ENCODE measurements around the gene PHF19. TPM values are rescaled to one million over a fixed set of nuclear protein-coding genes. Genes with fewer than 3 reads are reported as not detected.

The PHF19 gene
- total and polyA plus RNA-seq, 2 experiments from 2014 or later = 17.1 to 28.2 TPM

DNA sequence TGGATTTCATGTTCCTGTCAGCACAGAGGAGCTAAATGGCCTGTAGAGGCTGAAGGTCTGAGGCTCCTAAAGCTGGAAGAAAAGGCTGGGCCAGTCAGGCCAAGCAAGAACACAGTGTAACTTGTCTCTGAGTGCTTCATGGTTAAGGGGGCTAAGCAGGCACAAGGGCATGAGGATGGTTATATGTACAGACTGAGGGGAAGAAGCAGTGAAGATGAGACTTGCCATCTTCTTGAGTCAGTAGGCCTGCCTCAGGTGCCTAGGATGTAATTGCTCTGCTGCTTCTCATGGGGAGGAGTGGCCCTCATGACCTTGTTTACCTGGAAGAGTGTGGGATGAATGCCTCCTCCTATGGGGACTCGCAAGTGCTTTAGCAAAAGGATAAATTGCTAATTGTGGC, 25.5 kb downstream of the PHF19 start:
- H3K4me1 ChIP-seq (ENCODE audit: insufficient read depth) = no peaks in the 10 kb centered on the region
- in situ Hi-C loops (cut with MboI) = no loop called here
- TF ChIP-seq EZH2phosphoT487 (IDR thresholded peaks at IDR 0.05; ENCODE audit: insufficient read depth, low read depth) (no peak), EZH2 (IDR thresholded peaks at IDR 0.05; ENCODE audit: insufficient read depth, poor library complexity, severe bottlenecking) (no peak)
- no peaks in the 10 kb centered on the region for H3K9me2 ChIP-seq (ENCODE audit: insufficient read depth)
- no peaks in the 10 kb centered on the region for H3K36me3 ChIP-seq (ENCODE audit: low read depth)
- H3K9me3 ChIP-seq (ENCODE audit: low read depth) = no peaks in the 10 kb centered on the region
- no peak overlapping the region for H3K4me2 ChIP-seq (ENCODE audit: unreplicated experiment)
- H3K9ac ChIP-seq = no peak overlapping the region
- no peak overlapping the region for H2AFZ ChIP-seq
- 100% methylated on average over 1 of the region's 1 CpG for WGBS, 2 experiments (ENCODE audit: low coverage in 1 of 2, low lambda C conversion rate in 2 of 2, missing lambda C conversion rate in 2 of 2)
- H3F3A ChIP-seq (ENCODE audit: insufficient read depth) = no peaks in the 10 kb centered on the region
- no peaks in the 10 kb centered on the region for H4K20me1 ChIP-seq (ENCODE audit: insufficient read depth)
- no peak overlapping the region for H3K27ac ChIP-seq
- H3K4me3 ChIP-seq = no peak overlapping the region
- H3K79me2 ChIP-seq (ENCODE audit: insufficient read depth) = no peaks in the 10 kb centered on the region
- H3K27me3 ChIP-seq (replicated peaks; ENCODE audit: insufficient read depth) = no peaks in the 10 kb centered on the region
- no peak for DNase-seq

DNA sequence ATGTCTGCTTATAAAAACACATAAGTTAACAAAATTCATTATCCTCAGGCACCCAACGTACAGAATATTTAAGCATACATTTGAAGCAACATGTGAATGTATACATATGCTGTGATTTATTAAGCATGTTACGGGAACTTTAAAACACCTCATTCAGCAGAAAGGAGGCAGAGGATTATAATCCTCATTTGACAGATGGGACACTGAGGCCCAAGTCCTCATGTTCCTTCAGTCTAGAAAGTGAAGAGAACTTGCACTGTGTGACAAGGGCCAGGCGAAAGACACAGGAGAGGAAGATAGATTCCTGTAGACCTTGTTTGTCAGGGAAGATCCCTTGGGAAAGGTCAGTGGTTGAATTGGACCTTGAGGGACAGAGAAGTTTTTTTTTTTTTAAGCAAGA, 26.7 kb downstream of the PHF19 start:
- Histone ChIP-seq H3K9me2 (ENCODE audit: insufficient read depth) (no peaks in the 10 kb centered on the region), H2AFZ (no peak overlapping the region), H3K4me1 (ENCODE audit: insufficient read depth) (no peaks in the 10 kb centered on the region), H3K4me3 (no peak overlapping the region), H3K4me2 (ENCODE audit: unreplicated experiment) (no peak overlapping the region), H3K9me3 (ENCODE audit: low read depth) (no peaks in the 10 kb centered on the region), H3K79me2 (ENCODE audit: insufficient read depth) (no peaks in the 10 kb centered on the region), H4K20me1 (ENCODE audit: insufficient read depth) (no peaks in the 10 kb centered on the region), H3K9ac (no peak overlapping the region), H3K36me3 (ENCODE audit: low read depth) (no peaks in the 10 kb centered on the region), H3F3A (ENCODE audit: insufficient read depth) (no peaks in the 10 kb centered on the region), H3K27me3 (replicated peaks; ENCODE audit: insufficient read depth) (no peaks in the 10 kb centered on the region), H3K27ac (no peak overlapping the region)
- DNase-seq = no peak
- TF ChIP-seq EZH2phosphoT487 (IDR thresholded peaks at IDR 0.05; ENCODE audit: insufficient read depth, low read depth) = no peak
- 84 to 85% methylated on average over 3 of the region's 3 CpGs for WGBS, 2 experiments (ENCODE audit: low coverage in 1 of 2, low lambda C conversion rate in 2 of 2, missing lambda C conversion rate in 2 of 2)
- in situ Hi-C loops (cut with MboI) = no loop called here

DNA sequence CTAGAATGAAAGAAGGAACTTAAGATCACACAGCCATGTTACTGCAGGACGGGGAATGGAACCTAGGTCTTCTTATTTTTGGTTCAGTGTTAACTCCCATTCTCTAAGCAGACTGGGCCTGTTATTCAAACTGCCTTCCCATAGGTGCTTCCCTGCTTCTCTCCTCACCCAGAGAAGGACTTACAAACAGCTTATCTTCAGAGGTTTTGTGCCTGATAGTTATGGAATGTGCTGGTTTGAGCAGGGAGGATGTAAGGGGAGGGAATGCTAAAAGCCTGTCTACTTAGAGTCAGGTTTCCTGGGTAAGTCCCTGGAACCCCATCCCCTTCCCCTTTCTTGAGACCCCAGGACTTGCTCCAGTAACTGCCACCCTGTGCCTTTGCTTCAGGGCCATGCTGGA, 30.1 kb downstream of the PHF19 start:
- Histone ChIP-seq H3K9me3 (ENCODE audit: low read depth) (no peaks in the 10 kb centered on the region), H3K79me2 (ENCODE audit: insufficient read depth) (peaks cover 23% of the 10 kb centered on the region), H3K4me2 (ENCODE audit: unreplicated experiment) (no peak overlapping the region), H3K36me3 (ENCODE audit: low read depth) (no peaks in the 10 kb centered on the region), H3K4me3 (no peak overlapping the region), H2AFZ (no peak overlapping the region), H3K9me2 (ENCODE audit: insufficient read depth) (no peaks in the 10 kb centered on the region), H3K27me3 (replicated peaks; ENCODE audit: insufficient read depth) (no peaks in the 10 kb centered on the region), H3K9ac (no peak overlapping the region), H4K20me1 (ENCODE audit: insufficient read depth) (no peaks in the 10 kb centered on the region), H3K4me1 (ENCODE audit: insufficient read depth) (peaks cover 8% of the 10 kb centered on the region; the same call in 1 of the 2 replicates), H3K27ac (no peak overlapping the region), H3F3A (ENCODE audit: insufficient read depth) (peaks cover 16% of the 10 kb centered on the region)
- in situ Hi-C loops (cut with MboI) = no loop called here
- DNase-seq = no peak
- 82 to 94% methylated on average over 1 of the region's 1 CpG for WGBS, 2 experiments (ENCODE audit: low coverage in 1 of 2, low lambda C conversion rate in 2 of 2, missing lambda C conversion rate in 2 of 2)
- TF ChIP-seq EZH2 (IDR thresholded peaks at IDR 0.05; ENCODE audit: insufficient read depth, poor library complexity, severe bottlenecking) = no peak
- no peak for TF ChIP-seq EZH2phosphoT487 (IDR thresholded peaks at IDR 0.05; ENCODE audit: insufficient read depth, low read depth)

DNA sequence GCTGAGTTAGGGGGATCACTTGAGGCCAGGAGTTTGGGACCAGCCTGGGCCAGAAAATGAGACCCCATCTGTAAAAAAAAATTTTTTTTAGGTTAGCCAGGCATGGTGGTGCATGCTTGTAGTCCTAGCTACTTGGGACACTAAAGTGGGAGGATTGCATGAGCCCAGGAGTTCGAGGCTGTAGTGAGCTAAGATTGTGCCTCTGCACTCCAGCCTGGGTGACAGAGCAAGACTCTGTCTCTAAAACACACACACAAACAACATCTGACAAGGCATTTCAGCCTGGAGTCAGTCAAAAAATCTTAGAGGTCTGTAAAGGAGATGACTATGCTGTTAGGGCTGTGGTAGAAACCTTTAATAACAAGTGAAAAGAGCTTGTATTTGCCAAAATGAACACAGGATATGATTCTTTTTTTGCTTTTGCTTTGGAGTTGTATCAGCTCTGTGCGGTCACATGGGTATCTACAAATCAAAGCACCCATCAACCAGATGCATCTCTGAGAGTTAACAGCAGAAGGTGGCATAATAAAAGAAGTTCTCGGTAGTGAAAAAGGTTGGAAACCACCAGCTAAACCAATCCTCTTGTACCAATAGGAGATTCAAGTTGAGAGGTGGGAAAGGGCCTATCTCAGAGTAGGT, 30.6 kb downstream of the PHF19 start:
- H3K4me2 ChIP-seq (ENCODE audit: unreplicated experiment) = no peak overlapping the region
- H3K9ac ChIP-seq = no peak overlapping the region
- DNase-seq = no peak
- H3K27ac ChIP-seq = no peak overlapping the region
- TF ChIP-seq EZH2phosphoT487 (IDR thresholded peaks at IDR 0.05; ENCODE audit: insufficient read depth, low read depth) = no peak
- no peaks in the 10 kb centered on the region for H3K9me3 ChIP-seq (ENCODE audit: low read depth)
- no peaks in the 10 kb centered on the region for H3K27me3 ChIP-seq (replicated peaks; ENCODE audit: insufficient read depth)
- H3K79me2 ChIP-seq (ENCODE audit: insufficient read depth) = peaks cover 28% of the 10 kb centered on the region
- no peaks in the 10 kb centered on the region for H3K9me2 ChIP-seq (ENCODE audit: insufficient read depth)
- peaks cover 16% of the 10 kb centered on the region for H3F3A ChIP-seq (ENCODE audit: insufficient read depth)
- in situ Hi-C loops (cut with MboI) = no loop called here
- WGBS, 2 experiments (ENCODE audit: low coverage in 1 of 2, low lambda C conversion rate in 2 of 2, missing lambda C conversion rate in 2 of 2) = 87 to 88% methylated on average over 3 of the region's 3 CpGs
- no peaks in the 10 kb centered on the region for H3K36me3 ChIP-seq (ENCODE audit: low read depth)
- H2AFZ ChIP-seq = no peak overlapping the region
- peaks cover 8% of the 10 kb centered on the region; the same call in 1 of the 2 replicates for H3K4me1 ChIP-seq (ENCODE audit: insufficient read depth)
- no peak overlapping the region for H3K4me3 ChIP-seq
- H4K20me1 ChIP-seq (ENCODE audit: insufficient read depth) = no peaks in the 10 kb centered on the region

DNA sequence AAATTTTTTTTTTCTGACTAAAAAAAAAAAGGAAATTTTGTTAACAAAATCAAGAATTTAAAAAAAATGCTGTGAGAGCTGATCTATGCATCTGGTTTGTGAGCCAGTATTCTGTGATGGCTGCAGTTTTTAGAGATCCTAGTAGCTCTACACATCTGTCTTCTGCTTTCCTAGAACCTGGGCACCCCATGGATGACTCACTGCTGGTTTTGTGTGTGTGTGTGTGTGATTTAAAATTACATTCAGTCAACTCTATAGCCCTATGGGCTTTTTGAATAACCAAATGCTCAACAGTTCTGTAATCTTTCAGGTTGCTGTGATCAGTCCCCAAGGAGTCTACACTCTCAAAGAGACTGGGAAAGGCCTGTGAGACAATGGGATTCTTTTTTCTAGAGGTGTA, 31.7 kb downstream of the PHF19 start:
- Histone ChIP-seq H3K9me2 (ENCODE audit: insufficient read depth) (no peaks in the 10 kb centered on the region), H3F3A (ENCODE audit: insufficient read depth) (peaks cover 16% of the 10 kb centered on the region), H3K27me3 (replicated peaks; ENCODE audit: insufficient read depth) (no peaks in the 10 kb centered on the region), H3K4me2 (ENCODE audit: unreplicated experiment) (no peak overlapping the region), H3K4me3 (no peak overlapping the region), H3K9ac (no peak overlapping the region), H3K79me2 (ENCODE audit: insufficient read depth) (peaks cover 39% of the 10 kb centered on the region), H3K36me3 (ENCODE audit: low read depth) (no peaks in the 10 kb centered on the region), H4K20me1 (ENCODE audit: insufficient read depth) (no peaks in the 10 kb centered on the region), H3K4me1 (ENCODE audit: insufficient read depth) (peaks cover 8% of the 10 kb centered on the region; the same call in 1 of the 2 replicates), H3K9me3 (ENCODE audit: low read depth) (no peaks in the 10 kb centered on the region), H2AFZ (no peak overlapping the region), H3K27ac (no peak overlapping the region)
- peak; percentile 20 for DNase-seq
- TF ChIP-seq EZH2phosphoT487 (IDR thresholded peaks at IDR 0.05; ENCODE audit: insufficient read depth, low read depth) = no peak
- no peak for TF ChIP-seq EZH2 (IDR thresholded peaks at IDR 0.05; ENCODE audit: insufficient read depth, poor library complexity, severe bottlenecking)
- in situ Hi-C loops (cut with MboI) = no loop called here

Measured in GM23248 (cell line).